HepG2 (cell line): ENCODE data around the gene SVBP. TPM values are rescaled to one million over a fixed set of nuclear protein-coding genes. Genes with fewer than 3 reads are reported as not detected.

Source experiments
- ATAC-seq: fragments of 200-7000 bp; cut with Tn5 transposase; 3 replicates; pipeline ENCODE4 v1.9.1; 2020; ENCODE audit warnings: mild to moderate bottlenecking, moderate library complexity
- BruUV-seq: library from RNA; stranded (reverse); fragments of 400-500 nt; replicated peaks from 2 replicates; lab custom pipeline; 2021; lab: Mats Ljungman, UMichigan
- CTCF ChIA-PET: fragments of 300-600 bp; formaldehyde crosslinking; extraction: SDS; loops from one replicate; lab custom pipeline; 2021; ENCODE audit warnings: low total read pairs, inconsistent platforms, low intra/inter-chr PET ratio; lab: Yijun Ruan, JAX
- POLR2A ChIA-PET: fragments of 350-600 bp; sonication (Branson Sonifier 250); formaldehyde crosslinking; loops from one replicate; lab custom pipeline; 2020; ENCODE audit warnings: antibody characterized with exemption, inconsistent platforms; lab: Yijun Ruan, JAX
- DNase-seq: peaks from one replicate; pipeline ENCODE4 v3.0.0-alpha.2; 2015; ENCODE audit warnings: low spot score
- FAIRE-seq: peaks from 3 replicates; lab custom pipeline; 2011; peaks lifted over from hg19 to GRCh38; lab: Jason Lieb, UNC
- H2AFZ ChIP-seq: one replicate; pipeline ENCODE4 v1.6.1; 2011; ENCODE audit warnings: low read length, inconsistent platforms
- H3K27ac ChIP-seq: fragments of 300-600 bp; 3 replicates; pipeline ENCODE4 v1.8.0; 2011; ENCODE audit warnings: mixed run types, mild to moderate bottlenecking, mixed read lengths, low read length, inconsistent platforms; ENCODE audit not compliant: insufficient read depth; ENCODE audit errors: extremely low read length
- H3K27me3 ChIP-seq, 2 experiments: fragments of 200-600 bp in 1 of 2; 2 replicates in 1 of 2; 3 replicates in 1 of 2; pipeline versions ENCODE4 v1.6.0 to v1.8.0; 2011; ENCODE audit warnings: low read length in 2 of 2, mild to moderate bottlenecking in 2 of 2, moderate library complexity in 2 of 2, inconsistent platforms in 1 of 2; ENCODE audit not compliant: insufficient read depth in 2 of 2, control insufficient read depth in 1 of 2
- H3K36me3 ChIP-seq, 2 experiments: fragments of 200-600 bp in 1 of 2; replicated peaks in 1 of 2; 2 replicates in 1 of 2; 3 replicates in 1 of 2; pipeline versions ENCODE4 v1.5.1 to v1.8.0; 2011; ENCODE audit warnings: low read length in 2 of 2, inconsistent platforms in 1 of 2; ENCODE audit not compliant: insufficient read depth in 2 of 2, control insufficient read depth in 1 of 2
- H3K4me1 ChIP-seq: 2 replicates; pipeline ENCODE4 v1.5.1; 2012; ENCODE audit warnings: low read length, inconsistent platforms; ENCODE audit not compliant: insufficient read depth
- H3K4me2 ChIP-seq: 2 replicates; pipeline ENCODE4 v1.6.0; 2011; ENCODE audit warnings: low read depth, low read length, inconsistent platforms
- H3K4me3 ChIP-seq, 3 experiments: fragments of 200-600 bp in 1 of 3; sonication (generic), shearing (Covaris generic) in 1 of 3; replicated peaks in 1 of 3; 2 replicates each; pipeline ENCODE4 v1.5.1; 2011 to 2016; ENCODE audit warnings: low read length in 3 of 3, inconsistent platforms in 2 of 3, low read depth in 2 of 3, mild to moderate bottlenecking in 2 of 3, control low read depth in 1 of 3, mixed read lengths in 1 of 3; ENCODE audit not compliant: insufficient read depth in 1 of 3
- H3K79me2 ChIP-seq: one replicate; pipeline ENCODE4 v1.6.1; 2011; ENCODE audit warnings: low read length, inconsistent platforms; ENCODE audit not compliant: insufficient read depth
- H3K9ac ChIP-seq: 2 replicates; pipeline ENCODE4 v1.6.0; 2011; ENCODE audit warnings: mild to moderate bottlenecking, low read depth, low read length, inconsistent platforms; ENCODE audit not compliant: insufficient read depth
- H3K9me3 ChIP-seq: 2 replicates; pipeline ENCODE4 v1.5.1; 2012; ENCODE audit warnings: mild to moderate bottlenecking, low read length
- H4K20me1 ChIP-seq: 2 replicates; pipeline ENCODE4 v1.6.0; 2011; ENCODE audit warnings: inconsistent platforms, mild to moderate bottlenecking, low read length, moderate library complexity; ENCODE audit not compliant: insufficient read depth
- BRD4 ChIP-seq: sonication (generic); formaldehyde crosslinking; IDR thresholded peaks from 2 replicates; pipeline ENCODE4 v1.4.0; 2020; ENCODE audit warnings: missing genetic modification reagents
- CEBPZ ChIP-seq: IDR thresholded peaks from 2 replicates; pipeline ENCODE4 v1.6.1; 2012; ENCODE audit warnings: low read length, improper control_type of control experiment
- KLF11 ChIP-seq: IDR thresholded peaks from 2 replicates; pipeline ENCODE4 v1.6.1; 2016; ENCODE audit warnings: missing compliant biosample characterization
- MBD4 ChIP-seq: IDR thresholded peaks from 2 replicates; pipeline ENCODE4 v1.6.1; 2012; ENCODE audit warnings: low read length, inconsistent platforms, borderline replicate concordance
- REST ChIP-seq, 2 experiments: IDR thresholded peaks; 2 replicates each; pipeline ENCODE4 v1.6.1; 2011 to 2012; ENCODE audit warnings: low read length in 2 of 2, borderline replicate concordance in 1 of 2, low read depth in 1 of 2, mild to moderate bottlenecking in 1 of 2, moderate library complexity in 1 of 2
- SRF ChIP-seq: IDR thresholded peaks from 2 replicates; pipeline ENCODE4 v1.6.1; 2011; ENCODE audit warnings: mild to moderate bottlenecking, low read depth, low read length, moderate library complexity
- XBP1 ChIP-seq: sonication (generic); formaldehyde crosslinking; IDR thresholded peaks from 2 replicates; pipeline ENCODE4 v1.5.0; 2020; ENCODE audit warnings: missing genetic modification reagents
- ZBTB43 ChIP-seq: sonication (generic); formaldehyde crosslinking; conservative IDR thresholded peaks from 2 replicates; pipeline ENCODE4 v1.4.0; 2020; ENCODE audit warnings: missing genetic modification reagents
- ZFAT ChIP-seq: sonication (generic); formaldehyde crosslinking; conservative IDR thresholded peaks from 2 replicates; pipeline ENCODE4 v1.8.1; 2023; ENCODE audit warnings: missing genetic modification reagents, inconsistent platforms
- ZNF367 ChIP-seq: sonication (generic); formaldehyde crosslinking; IDR thresholded peaks from 2 replicates; pipeline ENCODE4 v1.4.0; 2020; ENCODE audit warnings: missing genetic modification reagents, borderline replicate concordance
- ZSCAN31 ChIP-seq: sonication (generic); formaldehyde crosslinking; IDR thresholded peaks from 2 replicates; pipeline ENCODE4 v1.5.0; 2020; ENCODE audit warnings: low read depth, mild to moderate bottlenecking, missing genetic modification reagents
- WGBS: methylation state at CpG from one replicate; pipeline ENCODE4 v1.1.6; 2017; ENCODE audit warnings: low lambda C conversion rate; 5-methylcytosine and 5-hydroxymethylcytosine counted together
- in situ Hi-C: cut with HindIII; loops from 2 replicates; pipeline ENCODE4 v1.10.0; 2017; ENCODE audit warnings: low pct_unique_long_range_greater_than_20kb; ENCODE audit not compliant: extremely low pct_ligation_motif_present
- intact Hi-C: fragments of 100-400 bp; cut with micrococcal nuclease; formaldehyde crosslinking; loops from one replicate; pipeline ENCODE4 v1.10.0; 2022; ENCODE audit not compliant: unreplicated experiment
- polyA plus RNA-seq, 8 experiments: library from polyadenylated mRNA; depleted of rRNA in 3 of 8; stranded (reverse) in 7 of 8; unstranded in 1 of 8; fragments of >200 nt; fragmentation: Illumina TruSeq in 4 of 8; extraction: Trizol in 4 of 8; gene quantifications; 2 replicates each; pipeline versions ENCODE4 v1.2.1 to v1.2.3, GENCODE V29; 2011 to 2016; ENCODE audit warnings: low read depth in 4 of 8, missing spikeins in 1 of 8, mixed read lengths in 1 of 8; ENCODE audit not compliant: insufficient read depth in 1 of 8
- total RNA-seq, 5 experiments: library from RNA; depleted of rRNA; stranded (reverse); fragments of >200 nt; fragmentation: Illumina TruSeq; extraction: Trizol; gene quantifications; 2 replicates each; pipeline ENCODE4 v1.2.3, GENCODE V29; 2016; ENCODE audit warnings: low read depth in 1 of 5
- TF ChIP-seq, protein P1 (sequence below): IDR thresholded peaks from 2 replicates; pipeline ENCODE4 v1.6.1; 2016

The SVBP gene
- total and polyA plus RNA-seq, 2 of the 13 experiments (the other 11 are each of a cell fraction or from before 2014, with no cell fraction given) = 28.8 to 48.2 TPM

GRCh38 chr1:42768172-42768571, 49.0 kb downstream of the SVBP start:
- DNase-seq (no peak), ATAC-seq (no peak), FAIRE-seq (no peak)
- Histone ChIP-seq H3K27ac (peak overlapping the region; percentile 77), H4K20me1 (no peaks in the 10 kb centered on the region; the same call in 1 of the 2 replicates), H3K9me3 (no peaks in the 10 kb centered on the region), H3K4me2 (peak overlapping the region; percentile 81), H3K27me3 (peaks cover 0 to 4% of the 10 kb centered on the region in 2 experiments; a peak in 1 of 5 replicates), H3K79me2 (peaks cover 79% of the 10 kb centered on the region), H3K4me1 (peaks cover 51% of the 10 kb centered on the region), H3K4me3 (peak overlapping the region; percentile 95 to 99 (median 97); a peak in 5 of 6 replicates), H3K9ac (peak overlapping the region; percentile 93), H3K36me3 (peaks cover 1 to 8% of the 10 kb centered on the region in 2 experiments; a peak in 3 of 5 replicates), H2AFZ (no peak overlapping the region)
- BruUV-seq = TSS peak; percentile 69
- intact Hi-C loops (loop anchor here (5.0 kb wide), 1 partner anchor 49 kb away; the partner anchor contains the start of genes ERMAP and SVBP), in situ Hi-C loops (no loop called here)
- ChIA-PET CTCF (no interaction called here), POLR2A (interaction anchor here (2.8 kb wide), 1 partner anchor 78 kb away, joined by 29 read pairs; the partner anchor contains the start of gene ZNF691)
- TF ChIP-seq SRF = no peak
- TF ChIP-seq, protein P1, sequence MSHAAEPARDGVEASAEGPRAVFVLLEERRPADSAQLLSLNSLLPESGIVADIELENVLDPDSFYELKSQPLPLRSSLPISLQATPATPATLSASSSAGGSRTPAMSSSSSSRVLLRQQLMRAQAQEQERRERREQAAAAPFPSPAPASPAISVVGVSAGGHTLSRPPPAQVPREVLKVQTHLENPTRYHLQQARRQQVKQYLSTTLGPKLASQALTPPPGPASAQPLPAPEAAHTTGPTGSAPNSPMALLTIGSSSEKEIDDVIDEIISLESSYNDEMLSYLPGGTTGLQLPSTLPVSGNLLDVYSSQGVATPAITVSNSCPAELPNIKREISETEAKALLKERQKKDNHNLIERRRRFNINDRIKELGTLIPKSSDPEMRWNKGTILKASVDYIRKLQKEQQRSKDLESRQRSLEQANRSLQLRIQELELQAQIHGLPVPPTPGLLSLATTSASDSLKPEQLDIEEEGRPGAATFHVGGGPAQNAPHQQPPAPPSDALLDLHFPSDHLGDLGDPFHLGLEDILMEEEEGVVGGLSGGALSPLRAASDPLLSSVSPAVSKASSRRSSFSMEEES (CRISPR knock-in tag) = no peak
- TF ChIP-seq ZBTB43 (CRISPR knock-in tag) = no peak
- no peak for TF ChIP-seq CEBPZ
- no peak for TF ChIP-seq ZNF367 (CRISPR knock-in tag)
- TF ChIP-seq XBP1 (CRISPR knock-in tag) = no peak
- no peak for TF ChIP-seq BRD4
- no peak for TF ChIP-seq REST (IDR thresholded peaks at IDR 0.05; ENCODE audit: borderline replicate concordance in 1 of 2, low read depth in 1 of 2, low read length in 2 of 2)
- TF ChIP-seq KLF11 (CRISPR knock-in tag) = no peak
- TF ChIP-seq MBD4 = no peak
- no peak for TF ChIP-seq ZFAT (CRISPR knock-in tag)
- TF ChIP-seq ZSCAN31 (CRISPR knock-in tag) = no peak
- WGBS = 56% methylated on average over 2 of the region's 2 CpGs
